Astrocyte of the hippocampus (primary cell): Measurements from ENCODE around the gene LRP1B.

Source experiments
- DNase-seq: peaks from one replicate; pipeline ENCODE4 v3.0.0; 2011; ENCODE audit warnings: low read depth, low spot score

LRP1B gene

GRCh38 chr2:141957827-141958450, 172.9 kb downstream of the LRP1B start:
- DNase-seq = peak; percentile 7

- no peak for DNase-seq
These were observed 173.5 kb downstream of the LRP1B start for GRCh38 chr2:141957321-141957720.

- no peak for DNase-seq
These were observed 183.3 kb downstream of the LRP1B start for GRCh38 chr2:141947396-141948114.

GRCh38 chr2:141946016-141946415, 184.8 kb downstream of the LRP1B start:
- no peak for DNase-seq

GRCh38 chr2:141943918-141944317, 186.9 kb downstream of the LRP1B start:
- DNase-seq = no peak

DNA sequence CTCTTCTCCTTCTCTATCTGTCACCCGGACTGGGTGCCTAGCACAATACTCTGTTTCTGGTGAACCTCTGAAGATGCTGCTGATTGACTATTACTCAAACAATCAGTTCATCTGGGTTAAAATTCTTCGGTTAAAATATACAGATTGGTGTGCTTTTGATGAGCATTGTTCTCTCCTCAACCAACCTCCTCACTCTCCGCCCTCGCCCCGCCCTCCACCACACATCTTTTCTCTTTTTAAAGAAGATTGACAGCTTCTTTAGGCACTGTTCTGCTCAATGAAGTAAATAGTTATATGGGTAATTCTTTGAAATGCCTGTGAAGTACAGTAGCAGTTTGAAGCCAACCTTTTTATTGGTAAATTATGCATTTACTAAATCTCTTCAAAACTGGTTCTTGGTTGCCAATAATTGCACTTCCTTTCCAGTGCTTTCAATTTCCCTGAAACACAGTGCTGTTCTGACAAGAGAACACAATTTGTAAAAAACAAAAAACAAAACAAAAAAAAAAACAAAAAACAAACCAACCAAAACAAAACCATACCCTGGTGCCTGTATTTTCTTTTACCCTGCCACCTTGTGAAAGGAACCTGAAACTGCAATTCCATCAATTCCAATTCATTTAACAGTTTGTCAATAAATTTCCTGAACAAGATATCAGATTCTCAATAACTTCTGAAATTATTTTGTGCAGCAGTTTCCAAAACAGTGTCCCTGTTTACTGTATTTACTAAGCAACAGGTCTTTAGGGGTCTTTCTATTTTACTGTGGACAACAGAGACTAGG, 188.6 kb downstream of the LRP1B start:
- no peak for DNase-seq

- no peak for DNase-seq
These were observed 189.6 kb downstream of the LRP1B start for GRCh38 chr2:141941210-141941714.

DNA sequence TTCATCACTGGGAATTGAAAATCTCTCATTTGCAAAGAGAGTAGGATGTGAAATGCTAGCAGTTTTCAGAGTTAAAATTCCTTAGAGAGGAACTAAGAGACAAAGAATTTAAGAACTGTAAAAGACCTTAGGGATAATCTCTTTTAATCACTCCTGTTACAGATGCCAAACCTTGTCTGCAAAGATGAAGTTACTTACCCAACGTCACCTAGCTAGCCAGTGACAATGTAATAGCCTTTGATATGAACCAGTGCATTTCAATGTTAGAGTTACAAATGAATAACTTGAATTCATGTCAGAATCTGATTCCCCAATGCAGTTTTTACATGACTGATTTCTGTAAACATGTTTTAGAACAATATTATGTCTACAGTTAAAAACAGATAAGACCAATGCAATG, 190.1 kb downstream of the LRP1B start:
- no peak for DNase-seq

GRCh38 chr2:141933226-141933625, 197.6 kb downstream of the LRP1B start:
- no peak for DNase-seq

DNA sequence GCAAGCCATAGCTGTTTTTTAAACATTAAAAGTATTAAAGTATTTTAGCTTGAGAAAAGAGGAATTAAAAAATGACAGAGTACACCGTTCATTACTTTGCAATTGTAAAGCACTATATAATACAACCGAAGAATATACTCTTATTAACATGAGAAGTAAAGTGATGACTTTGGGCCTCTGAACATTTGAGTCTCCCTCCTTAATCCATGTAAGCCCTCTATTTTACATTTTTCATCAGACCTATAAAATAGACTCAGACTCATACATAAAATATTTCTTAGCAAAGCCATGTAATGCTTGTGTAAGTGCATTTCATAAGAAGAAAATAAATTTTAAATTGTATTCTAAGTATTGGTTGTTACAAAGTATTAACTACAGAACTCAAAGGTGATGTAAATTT, 198.6 kb downstream of the LRP1B start:
- DNase-seq = no peak

- DNase-seq = no peak
These were observed 199.0 kb downstream of the LRP1B start for GRCh38 chr2:141931797-141932196.

DNA sequence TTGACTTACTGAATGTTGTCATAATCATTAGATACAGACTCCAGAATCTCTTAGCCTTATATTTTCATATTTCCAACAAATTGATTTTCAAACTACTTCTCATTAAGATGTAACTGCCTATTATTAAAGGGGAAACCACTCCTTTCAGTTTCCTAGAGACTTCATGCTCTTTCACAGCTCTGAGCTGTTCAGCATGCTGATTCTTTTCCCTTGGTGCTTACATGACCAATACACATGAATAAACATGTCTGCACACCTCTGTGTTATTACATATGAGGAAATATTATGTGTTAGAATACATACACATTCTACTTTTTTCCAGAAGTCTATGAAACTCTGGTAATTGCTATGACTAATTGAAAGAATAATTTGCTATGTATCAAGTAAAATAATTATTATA, 200.0 kb downstream of the LRP1B start:
- no peak for DNase-seq

GRCh38 chr2:141929331-141930252, 201.2 kb downstream of the LRP1B start:
- no peak for DNase-seq

GRCh38 chr2:141928476-141928875, 202.3 kb downstream of the LRP1B start:
- no peak for DNase-seq

DNA sequence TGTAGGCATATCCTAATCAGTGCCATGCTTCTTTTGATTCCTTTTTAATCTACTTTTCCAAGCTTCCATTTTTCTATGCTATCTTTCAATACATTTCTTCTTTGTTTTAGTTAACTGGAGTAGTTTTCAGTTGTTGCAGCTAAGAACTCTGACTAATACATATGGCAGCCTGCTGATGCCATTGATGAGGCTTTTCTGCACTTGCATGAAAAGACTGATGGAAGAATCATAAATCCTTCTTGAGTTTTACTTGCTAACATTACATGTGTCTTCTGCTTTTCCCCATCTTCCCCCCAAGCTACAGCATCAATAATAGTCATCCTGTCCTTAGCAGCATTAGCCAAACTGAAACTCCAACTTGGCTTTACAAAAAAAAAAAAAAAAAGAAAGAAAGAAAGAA, 203.3 kb downstream of the LRP1B start:
- no peak for DNase-seq

DNA sequence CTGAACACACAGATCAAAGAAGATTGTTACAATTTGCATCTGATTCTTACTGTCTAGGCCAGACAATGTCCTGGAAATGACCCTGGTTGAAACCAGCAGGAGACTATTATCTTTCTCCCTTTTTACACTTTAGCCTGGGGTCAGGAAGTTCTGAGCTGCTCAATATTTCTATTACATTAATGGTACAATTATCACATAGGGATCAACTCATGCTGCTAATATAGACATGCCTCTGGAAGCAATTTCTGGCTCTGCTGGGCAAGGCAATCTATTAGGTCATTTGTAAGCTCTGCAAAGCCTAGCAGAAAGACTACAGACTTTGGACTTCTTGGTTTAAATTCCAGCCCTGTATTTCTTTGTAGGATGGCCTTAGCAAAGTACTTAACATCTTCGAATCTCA, 205.3 kb downstream of the LRP1B start:
- no peak for DNase-seq

GRCh38 chr2:141923657-141924056, 207.2 kb downstream of the LRP1B start:
- DNase-seq = peak; percentile 41

DNA sequence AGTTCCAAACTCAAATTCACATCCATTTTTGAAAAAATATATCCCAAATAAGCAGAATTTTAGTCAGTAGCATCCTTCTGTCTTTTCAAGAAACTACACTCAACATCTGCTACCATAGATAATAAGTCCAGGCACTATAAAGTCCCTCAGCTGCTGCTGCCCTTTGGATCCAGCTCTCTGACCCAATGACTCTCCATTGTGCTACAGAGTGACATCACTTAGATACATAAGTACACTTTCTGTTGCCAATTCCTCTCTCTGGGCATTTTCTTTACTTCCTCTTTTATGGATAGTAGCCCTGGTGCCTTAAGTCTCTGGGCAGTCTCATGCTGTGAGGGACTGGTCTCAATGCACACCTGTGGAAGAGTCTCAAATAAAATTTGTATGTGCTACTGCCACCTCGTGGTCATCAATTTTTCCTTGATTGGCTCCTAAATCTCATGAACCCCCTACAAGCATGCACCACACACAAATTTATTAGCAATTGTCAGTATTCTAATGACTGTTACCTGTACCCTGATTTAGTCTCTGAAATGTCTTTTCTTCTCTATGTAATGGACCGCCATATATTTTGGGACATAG, 219.2 kb downstream of the LRP1B start:
- DNase-seq = peak; percentile 37

- no peak for DNase-seq
These were observed 224.1 kb downstream of the LRP1B start for GRCh38 chr2:141906678-141907077.

DNA sequence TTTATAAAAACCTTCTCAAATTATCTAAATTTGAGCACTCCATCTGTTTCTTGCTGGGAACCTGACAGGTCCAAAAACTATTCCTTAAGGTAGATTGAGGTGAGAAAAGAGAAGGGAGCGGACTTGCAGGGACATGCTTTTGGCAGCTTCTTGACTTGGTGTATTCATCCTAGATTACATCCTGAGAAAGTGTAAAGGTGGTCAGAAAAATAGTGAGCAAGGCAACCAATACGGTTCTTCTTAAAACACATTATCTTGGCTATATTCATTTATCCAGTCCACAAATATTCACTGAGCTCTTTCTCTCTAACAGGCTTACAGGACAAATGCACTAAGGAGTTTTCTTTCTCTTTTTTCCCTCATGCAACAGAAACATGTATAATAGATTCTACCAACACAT, 230.0 kb downstream of the LRP1B start:
- no peak for DNase-seq

- DNase-seq = no peak
These were observed 231.1 kb downstream of the LRP1B start for GRCh38 chr2:141899740-141900139.
